ENCODE data around the gene NUDT15.
"Not testable (repeated sequence)": the region's sequence is repeated elsewhere in the genome, so short reads cannot be mapped to it uniquely, and the experiment has no call there.

Gene NUDT15

GRCh38 chr13:48001114-48001881 lies 36.2 kb upstream of the NUDT15 start, which contains the start of gene SUCLA2:
SUCLA2 (minus strand) TSS chr13:48001273; CDS start chr13:48001269, 4 bp downstream.
- no peak for TF ChIP-seq CTCF (IDR thresholded peaks at IDR 0.05)
- TF ChIP-seq ZFX (IDR thresholded peaks at IDR 0.05; ENCODE audit: borderline replicate concordance): no peak
- H3K27ac ChIP-seq: peak within 1 kb of the TSS; percentile 64

- H3K27ac ChIP-seq: not testable (repeated sequence)
Measured at GRCh38 chr13:48001999-48002398, 35.5 kb upstream of the NUDT15 start.

- no peak overlapping the region for H3K27ac ChIP-seq
- TF ChIP-seq CTCF (IDR thresholded peaks at IDR 0.05): no peak
- TF ChIP-seq ZFX (IDR thresholded peaks at IDR 0.05; ENCODE audit: borderline replicate concordance): no peak
Measured at GRCh38 chr13:48004201-48004600, 33.3 kb upstream of the NUDT15 start.

- no peak overlapping the region for H3K27ac ChIP-seq
- TF ChIP-seq CTCF (IDR thresholded peaks at IDR 0.05): no peak
- no peak for TF ChIP-seq ZFX (IDR thresholded peaks at IDR 0.05; ENCODE audit: borderline replicate concordance)
Measured at GRCh38 chr13:48006396-48006795, 31.1 kb upstream of the NUDT15 start.

GRCh38 chr13:48009284-48009683 lies 28.2 kb upstream of the NUDT15 start:
- H3K27ac ChIP-seq: no peak overlapping the region
- no peak for TF ChIP-seq ZFX (IDR thresholded peaks at IDR 0.05; ENCODE audit: borderline replicate concordance)
- TF ChIP-seq CTCF (IDR thresholded peaks at IDR 0.05): no peak

GRCh38 chr13:48010698-48011097 lies 26.8 kb upstream of the NUDT15 start:
- no peak overlapping the region for H3K27ac ChIP-seq
- TF ChIP-seq ZFX (IDR thresholded peaks at IDR 0.05; ENCODE audit: borderline replicate concordance) (no peak), CTCF (IDR thresholded peaks at IDR 0.05) (no peak)

- TF ChIP-seq ZFX (IDR thresholded peaks at IDR 0.05; ENCODE audit: borderline replicate concordance) (no peak), CTCF (IDR thresholded peaks at IDR 0.05) (no peak)
- no peak overlapping the region for H3K27ac ChIP-seq
Measured at GRCh38 chr13:48012668-48013067, 24.9 kb upstream of the NUDT15 start.

GRCh38 chr13:48014359-48014758 lies 23.2 kb upstream of the NUDT15 start:
- no peak for TF ChIP-seq ZFX (IDR thresholded peaks at IDR 0.05; ENCODE audit: borderline replicate concordance)
- TF ChIP-seq CTCF (IDR thresholded peaks at IDR 0.05): no peak
- no peak overlapping the region for H3K27ac ChIP-seq
